Measurements from ENCODE around the gene UNC45B. TPM values are rescaled to one million over a fixed set of nuclear protein-coding genes. Genes with fewer than 3 reads are reported as not detected.
"Not testable (repeated sequence)": the region's sequence is repeated elsewhere in the genome, so short reads cannot be mapped to it uniquely, and the experiment has no call there.

Gene UNC45B, protein sequence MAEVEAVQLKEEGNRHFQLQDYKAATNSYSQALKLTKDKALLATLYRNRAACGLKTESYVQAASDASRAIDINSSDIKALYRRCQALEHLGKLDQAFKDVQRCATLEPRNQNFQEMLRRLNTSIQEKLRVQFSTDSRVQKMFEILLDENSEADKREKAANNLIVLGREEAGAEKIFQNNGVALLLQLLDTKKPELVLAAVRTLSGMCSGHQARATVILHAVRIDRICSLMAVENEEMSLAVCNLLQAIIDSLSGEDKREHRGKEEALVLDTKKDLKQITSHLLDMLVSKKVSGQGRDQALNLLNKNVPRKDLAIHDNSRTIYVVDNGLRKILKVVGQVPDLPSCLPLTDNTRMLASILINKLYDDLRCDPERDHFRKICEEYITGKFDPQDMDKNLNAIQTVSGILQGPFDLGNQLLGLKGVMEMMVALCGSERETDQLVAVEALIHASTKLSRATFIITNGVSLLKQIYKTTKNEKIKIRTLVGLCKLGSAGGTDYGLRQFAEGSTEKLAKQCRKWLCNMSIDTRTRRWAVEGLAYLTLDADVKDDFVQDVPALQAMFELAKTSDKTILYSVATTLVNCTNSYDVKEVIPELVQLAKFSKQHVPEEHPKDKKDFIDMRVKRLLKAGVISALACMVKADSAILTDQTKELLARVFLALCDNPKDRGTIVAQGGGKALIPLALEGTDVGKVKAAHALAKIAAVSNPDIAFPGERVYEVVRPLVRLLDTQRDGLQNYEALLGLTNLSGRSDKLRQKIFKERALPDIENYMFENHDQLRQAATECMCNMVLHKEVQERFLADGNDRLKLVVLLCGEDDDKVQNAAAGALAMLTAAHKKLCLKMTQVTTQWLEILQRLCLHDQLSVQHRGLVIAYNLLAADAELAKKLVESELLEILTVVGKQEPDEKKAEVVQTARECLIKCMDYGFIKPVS
- not detected in 2 replicates for total RNA-seq (2014; rRNA removed; shearing (Covaris generic))
- not detected in 2 replicates for polyA plus RNA-seq (2015; cell fraction: cytosol; rRNA removed)
- not detected in 2 replicates for polyA plus RNA-seq (2015; cell fraction: nucleus; rRNA removed)

- DNase-seq (ENCODE audit: low read depth), result no peak
Observed at GRCh38 chr17:35147375-35147905, at the start of gene UNC45B. Gene UNC45B, plus strand, starts transcription at chr17:35147817. Its CDS starts 447 bp downstream, at chr17:35148264.

DNA sequence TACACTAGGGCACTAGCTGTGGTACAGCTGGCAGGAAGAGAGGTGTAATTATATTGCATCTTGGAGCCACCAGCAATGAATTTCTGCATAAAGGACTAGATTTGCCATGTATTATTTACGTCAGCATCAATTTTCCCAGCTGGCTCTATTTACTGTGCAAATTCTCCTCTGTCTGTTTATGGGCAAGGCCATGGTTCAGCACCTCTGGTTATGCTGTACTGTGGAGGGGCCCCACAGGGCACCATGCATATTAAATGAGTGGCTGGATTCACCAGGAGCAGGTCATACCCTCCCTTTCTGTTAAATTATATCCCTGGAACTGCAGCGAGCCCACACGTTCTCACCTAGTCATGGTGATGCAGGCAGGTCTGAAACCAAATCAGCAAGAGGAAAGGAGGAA lies 47.7 kb upstream of the UNC45B start:
- DNase-seq (ENCODE audit: low read depth), result no peak

- no peak for DNase-seq (ENCODE audit: low read depth)
Observed at GRCh38 chr17:35101036-35101435, 46.6 kb upstream of the UNC45B start.

- DNase-seq (ENCODE audit: low read depth), result no peak
Observed at GRCh38 chr17:35101725-35102124, 45.9 kb upstream of the UNC45B start.

DNA sequence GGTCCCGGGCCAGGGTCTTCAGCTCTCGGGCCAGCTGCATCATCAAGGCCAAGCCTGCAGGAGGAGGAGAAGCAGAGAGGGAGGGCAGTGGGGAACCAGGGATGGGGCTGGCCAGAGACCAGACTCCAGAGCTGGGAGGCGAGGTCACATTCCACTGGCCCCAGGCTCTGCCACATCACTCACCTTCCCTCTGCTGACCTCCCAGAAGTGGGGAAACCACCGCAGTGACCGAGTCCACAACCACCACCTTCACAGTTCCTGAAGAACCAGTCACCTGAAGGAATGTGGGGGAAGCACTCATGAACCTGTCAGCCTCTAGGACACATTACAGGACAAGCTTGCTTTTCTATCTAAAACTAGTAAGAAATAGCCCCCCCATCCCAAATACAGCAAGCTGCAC lies 44.3 kb upstream of the UNC45B start:
- DNase-seq (ENCODE audit: low read depth), result no peak

DNA sequence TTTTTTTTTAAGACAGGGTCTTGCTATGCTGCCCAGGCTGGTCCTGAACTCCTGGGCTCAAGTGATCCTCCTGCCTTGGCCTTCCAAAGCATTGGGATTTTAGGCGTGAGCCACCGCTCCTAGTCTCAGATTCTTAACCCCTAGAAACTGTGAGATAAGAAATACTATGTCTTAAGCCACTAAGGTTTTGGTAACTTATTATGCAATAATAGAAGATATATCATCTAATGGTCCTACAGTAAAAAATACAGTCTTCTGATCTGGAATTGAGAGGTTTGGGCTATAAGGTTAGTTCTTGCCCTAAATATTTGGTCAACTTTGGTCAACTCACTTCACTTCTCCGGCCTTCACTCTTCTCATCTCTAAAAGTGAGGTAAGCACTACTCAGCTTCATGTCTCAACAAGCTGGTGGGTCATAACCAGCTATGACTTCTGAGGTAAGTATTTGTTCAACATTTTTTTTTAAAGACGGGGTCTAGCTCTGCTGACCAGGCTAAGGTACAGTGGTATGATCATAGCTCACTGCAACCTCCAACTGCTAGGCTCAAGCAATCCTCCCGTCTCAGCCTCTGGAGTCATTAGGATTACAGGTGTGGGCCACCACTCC lies 42.7 kb upstream of the UNC45B start:
- no peak for DNase-seq (ENCODE audit: low read depth)

DNA sequence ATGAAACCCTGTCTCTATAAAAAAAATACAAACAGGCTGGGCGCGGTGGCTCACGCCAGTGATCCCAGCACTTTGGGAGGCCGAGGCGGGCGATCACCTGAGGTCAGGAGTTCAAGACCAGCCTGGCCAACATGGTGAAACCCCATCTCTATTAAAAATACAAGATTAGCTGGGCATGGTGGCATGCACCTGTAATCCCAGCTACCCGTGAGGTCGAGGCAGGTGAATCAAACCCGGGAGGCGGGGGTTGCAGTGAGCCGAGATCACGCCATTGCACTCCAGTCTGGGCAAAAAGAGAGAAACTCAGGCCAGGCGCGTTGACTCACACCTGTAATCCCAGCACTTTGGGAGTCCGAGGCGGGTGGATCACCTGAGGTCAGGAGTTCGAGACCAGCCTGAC lies 36.8 kb upstream of the UNC45B start:
- not testable (repeated sequence) for DNase-seq (ENCODE audit: low read depth)

GRCh38 chr17:35116845-35117244 lies 30.8 kb upstream of the UNC45B start:
- no peak for DNase-seq (ENCODE audit: low read depth)

- DNase-seq (ENCODE audit: low read depth), result peak; percentile 46
Observed at GRCh38 chr17:35117984-35118383, 29.6 kb upstream of the UNC45B start.

- peak; percentile 81 for DNase-seq (ENCODE audit: low read depth)
Observed at GRCh38 chr17:35119370-35120165, 28.0 kb upstream of the UNC45B start, which contains the start of gene RAD51D. Gene RAD51D, minus strand, starts transcription at chr17:35119860. Its CDS starts 247 bp downstream, at chr17:35119613.

GRCh38 chr17:35121315-35121714 lies 26.3 kb upstream of the UNC45B start, which contains the start of gene FNDC8:
Gene FNDC8, plus strand, starts transcription at chr17:35121615. Its CDS starts 79 bp downstream, at chr17:35121694.
- no peak for DNase-seq (ENCODE audit: low read depth)

DNA sequence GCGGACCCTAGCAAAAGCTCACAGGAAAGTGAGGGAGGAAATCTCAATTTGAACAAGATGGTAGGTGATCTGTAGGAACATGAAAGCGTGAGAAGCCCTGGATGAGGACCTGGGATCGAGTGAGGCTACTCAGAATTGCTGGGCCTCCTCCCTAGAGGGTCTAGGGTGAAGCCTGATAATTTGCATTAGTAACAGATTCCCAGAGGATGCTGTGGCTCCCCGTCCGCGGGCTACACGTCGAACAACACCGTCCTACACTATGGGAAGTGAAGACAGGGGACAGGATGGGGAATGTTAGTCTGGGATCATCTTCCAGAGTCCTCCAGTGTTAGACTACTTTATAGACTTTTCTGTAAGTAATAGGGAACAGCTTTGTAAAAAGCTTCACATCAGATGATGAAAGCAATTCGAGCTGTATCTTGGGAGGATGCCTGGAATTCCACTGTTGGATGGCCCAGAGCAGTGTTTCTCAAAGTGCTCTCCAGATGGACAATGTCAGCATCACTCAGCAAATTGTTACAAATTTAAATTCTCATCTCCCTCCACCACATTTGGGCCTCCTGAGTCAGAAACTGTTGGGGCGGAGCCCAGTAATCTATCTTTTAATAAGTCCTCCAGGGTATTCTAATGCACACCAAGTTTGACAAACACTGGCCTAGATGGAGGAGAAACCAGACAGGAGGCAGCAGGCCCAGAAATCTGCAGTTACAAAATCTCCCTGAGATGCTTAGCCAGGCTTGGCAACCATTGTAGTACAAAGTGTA lies 19.7 kb upstream of the UNC45B start:
- DNase-seq (ENCODE audit: low read depth), result no peak

GRCh38 chr17:35129154-35129972 lies 18.3 kb upstream of the UNC45B start:
- no peak for DNase-seq (ENCODE audit: low read depth)

GRCh38 chr17:35129973-35130351 lies 17.7 kb upstream of the UNC45B start:
- DNase-seq (ENCODE audit: low read depth), result peak; percentile 39

DNA sequence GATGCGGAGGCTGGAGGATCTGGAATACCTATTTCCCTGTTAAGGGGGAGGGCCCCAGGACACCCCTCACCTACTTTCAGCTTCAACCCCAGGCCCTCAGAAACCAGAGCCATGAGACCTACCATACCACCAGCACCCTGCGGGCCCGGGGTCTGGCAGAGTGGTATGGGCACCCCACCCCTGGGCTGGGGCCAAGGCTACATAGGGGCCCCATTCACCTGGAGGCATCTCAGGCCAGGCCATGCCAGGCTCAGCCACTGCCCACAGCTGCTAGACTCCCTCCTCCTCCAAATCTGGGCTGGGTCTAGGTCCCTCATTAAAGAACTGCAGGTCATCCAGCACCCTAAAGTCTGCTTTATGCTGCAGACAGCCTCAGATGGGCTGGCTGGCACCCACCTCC lies 17.2 kb upstream of the UNC45B start:
- DNase-seq (ENCODE audit: low read depth), result no peak

DNA sequence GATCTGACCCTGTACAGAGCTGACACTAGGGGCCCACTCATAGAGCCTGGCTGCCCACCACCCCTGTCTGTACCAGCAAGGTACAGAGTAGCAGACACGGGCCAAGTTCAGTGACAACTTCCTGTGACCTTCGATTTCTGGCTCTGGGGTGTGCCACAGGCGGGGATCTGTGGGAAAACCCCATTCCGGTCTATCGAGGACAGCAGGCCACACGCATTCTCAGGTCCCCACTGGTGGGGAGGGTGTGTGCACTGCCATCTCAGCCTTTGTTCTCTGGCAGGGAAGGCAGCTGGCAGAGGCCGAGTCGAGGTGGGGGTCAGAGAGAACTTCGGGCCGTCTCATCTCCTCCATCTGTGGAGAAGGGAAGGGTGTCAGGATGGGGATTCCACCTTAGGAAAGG lies 15.5 kb upstream of the UNC45B start:
- no peak for DNase-seq (ENCODE audit: low read depth)

GRCh38 chr17:35132816-35133550 lies 14.6 kb upstream of the UNC45B start:
- DNase-seq (ENCODE audit: low read depth), result no peak

DNA sequence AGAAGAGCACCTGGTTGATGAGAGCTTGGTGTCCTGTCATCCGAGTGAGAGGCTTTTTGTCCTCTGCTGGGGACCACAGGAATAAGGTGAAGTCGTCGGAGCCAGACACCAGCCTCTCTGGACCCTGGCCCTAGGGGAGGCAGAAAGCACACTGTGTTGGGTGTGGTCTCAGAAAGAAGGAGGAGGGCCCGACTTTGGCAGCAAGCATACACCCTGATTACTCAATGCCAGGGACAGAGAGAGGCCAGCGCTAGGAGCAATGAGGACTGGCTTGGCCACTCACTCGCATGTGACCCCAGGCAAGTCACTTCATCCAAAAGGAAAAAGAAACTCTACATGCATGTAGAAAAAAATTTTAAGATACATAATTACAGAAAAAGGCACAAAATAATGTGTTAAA lies 12.3 kb upstream of the UNC45B start:
- DNase-seq (ENCODE audit: low read depth), result no peak
